SU-DHL-6 (cell line): ENCODE data around the gene OR10V1.

Experiments
- H2AFZ ChIP-seq: fragments of 200-600 bp; sonication (generic); 2 replicates; pipeline ENCODE4 v1.6.1; 2014; ENCODE audit warnings: low read depth, mild to moderate bottlenecking, moderate library complexity, mixed read lengths, antibody characterized with exemption, low read length; ENCODE audit not compliant: severe bottlenecking
- H3F3A ChIP-seq: fragments of 200-600 bp; shearing (Covaris generic); 2 replicates; pipeline ENCODE4 v1.6.0; 2016; ENCODE audit warnings: antibody characterized with exemption, mild to moderate bottlenecking; ENCODE audit not compliant: insufficient read depth
- H3K27ac ChIP-seq: fragments of 200-600 bp; sonication (generic); 2 replicates; pipeline ENCODE4 v1.5.1; 2016; ENCODE audit warnings: low read depth, mild to moderate bottlenecking, low read length, moderate library complexity, mixed read lengths
- H3K27me3 ChIP-seq: fragments of 200-600 bp; sonication (generic), shearing (Covaris generic); 2 replicates; pipeline ENCODE4 v1.6.0; 2014; ENCODE audit warnings: mild to moderate bottlenecking, low read length
- H3K36me3 ChIP-seq: fragments of 200-600 bp; sonication (generic); 2 replicates; pipeline ENCODE4 v1.6.1; 2014; ENCODE audit warnings: mild to moderate bottlenecking, low read length, mixed read lengths
- H3K4me2 ChIP-seq: fragments of 300-600, 200-600 bp; shearing (Covaris generic), sonication (generic); 2 replicates; pipeline ENCODE4 v1.6.0; 2014; ENCODE audit warnings: low read length, low read depth, mild to moderate bottlenecking; ENCODE audit not compliant: poor library complexity, severe bottlenecking
- H3K4me3 ChIP-seq: fragments of 200-600 bp; sonication (generic); 2 replicates; pipeline ENCODE4 v1.5.1; 2014; ENCODE audit warnings: antibody characterized with exemption, low read length, mild to moderate bottlenecking, mixed read lengths; ENCODE audit not compliant: insufficient read depth, poor library complexity, severe bottlenecking
- H3K79me2 ChIP-seq: fragments of 200-600 bp; sonication (generic); 2 replicates; pipeline ENCODE4 v1.6.1; 2014; ENCODE audit warnings: mild to moderate bottlenecking, low read length, moderate library complexity; ENCODE audit not compliant: insufficient read depth
- H3K9ac ChIP-seq: fragments of 200-600 bp; sonication (generic); 2 replicates; pipeline ENCODE4 v1.7.0; 2014; ENCODE audit warnings: mild to moderate bottlenecking, low read length
- H3K9me2 ChIP-seq: fragments of 200-600 bp; sonication (generic); replicated peaks from 2 replicates; pipeline ENCODE4 v1.6.1; 2014; ENCODE audit warnings: low read length; ENCODE audit not compliant: insufficient read depth
- H3K9me3 ChIP-seq: fragments of 200-600 bp; sonication (generic); 2 replicates; pipeline ENCODE4 v1.6.1; 2014; ENCODE audit warnings: low read length, mixed read lengths; ENCODE audit not compliant: insufficient read depth
- H4K20me1 ChIP-seq: fragments of 200-600 bp; sonication (generic); 2 replicates; pipeline ENCODE4 v1.6.1; 2014; ENCODE audit warnings: low read depth, mild to moderate bottlenecking, antibody characterized with exemption, low read length, moderate library complexity, mixed read lengths
- EZH2phosphoT487 ChIP-seq: fragments of 200-600 bp; sonication (generic), shearing (Covaris generic); conservative IDR thresholded peaks from 2 replicates; pipeline ENCODE4 v1.6.1; 2018; ENCODE audit warnings: mild to moderate bottlenecking, antibody characterized with exemption, low read length, moderate library complexity, mixed read lengths
- TF ChIP-seq, protein P1 (sequence below): fragments of 200-600 bp; sonication (generic); IDR thresholded peaks from one replicate; pipeline ENCODE4 v1.5.1; 2017; ENCODE audit warnings: antibody characterized with exemption, mild to moderate bottlenecking, low read length, moderate library complexity; ENCODE audit not compliant: insufficient read depth, poor library complexity, severe bottlenecking

Gene OR10V1

DNA sequence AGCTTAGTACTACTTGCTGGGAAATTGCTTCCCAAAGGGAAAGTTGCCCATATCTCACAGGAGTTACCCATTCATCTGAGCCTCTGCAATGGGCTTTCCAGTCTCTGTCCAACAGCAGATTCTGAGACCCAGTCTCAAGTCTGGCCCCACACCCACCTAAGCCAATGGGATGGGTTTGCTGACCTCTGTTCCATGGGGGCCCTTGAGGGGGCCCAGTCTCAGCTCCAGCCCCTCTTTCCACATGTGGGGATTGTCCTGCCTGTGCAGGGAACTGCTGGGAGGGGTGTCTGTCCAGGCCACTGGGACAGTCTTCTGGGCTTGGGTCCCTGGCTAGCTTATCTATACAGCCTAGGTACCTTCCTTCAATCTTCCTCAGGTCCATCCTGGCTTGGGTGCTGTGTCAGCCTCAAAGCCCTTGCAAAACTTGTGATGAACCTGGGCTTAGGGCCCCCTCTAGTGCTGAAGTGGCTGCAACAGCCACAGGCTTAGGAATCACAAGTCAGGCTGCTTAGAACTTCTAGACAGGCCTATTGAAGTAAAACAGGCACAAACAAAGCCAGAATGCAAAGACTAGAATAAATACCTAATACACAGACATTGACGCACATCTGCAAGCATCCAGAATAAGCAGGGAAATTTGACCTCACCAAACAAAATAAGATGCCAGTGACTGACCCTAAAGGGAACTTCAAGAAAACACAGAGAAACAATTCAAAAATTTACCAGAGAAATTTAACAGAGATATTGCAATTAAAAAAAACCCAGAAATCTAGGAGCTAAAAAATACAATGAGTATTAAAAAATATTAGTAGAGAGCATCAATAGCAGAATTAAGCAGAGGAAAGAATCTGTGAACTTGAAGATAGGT, 33.1 kb downstream of the OR10V1 start:
- no peaks in the 10 kb centered on the region for H3K36me3 ChIP-seq
- no peaks in the 10 kb centered on the region for H3F3A ChIP-seq
- H3K4me3 ChIP-seq = no peak overlapping the region
- no peaks in the 10 kb centered on the region for H3K9me3 ChIP-seq
- H3K27ac ChIP-seq = no peak overlapping the region
- no peak overlapping the region for H2AFZ ChIP-seq
- TF ChIP-seq, protein P1, sequence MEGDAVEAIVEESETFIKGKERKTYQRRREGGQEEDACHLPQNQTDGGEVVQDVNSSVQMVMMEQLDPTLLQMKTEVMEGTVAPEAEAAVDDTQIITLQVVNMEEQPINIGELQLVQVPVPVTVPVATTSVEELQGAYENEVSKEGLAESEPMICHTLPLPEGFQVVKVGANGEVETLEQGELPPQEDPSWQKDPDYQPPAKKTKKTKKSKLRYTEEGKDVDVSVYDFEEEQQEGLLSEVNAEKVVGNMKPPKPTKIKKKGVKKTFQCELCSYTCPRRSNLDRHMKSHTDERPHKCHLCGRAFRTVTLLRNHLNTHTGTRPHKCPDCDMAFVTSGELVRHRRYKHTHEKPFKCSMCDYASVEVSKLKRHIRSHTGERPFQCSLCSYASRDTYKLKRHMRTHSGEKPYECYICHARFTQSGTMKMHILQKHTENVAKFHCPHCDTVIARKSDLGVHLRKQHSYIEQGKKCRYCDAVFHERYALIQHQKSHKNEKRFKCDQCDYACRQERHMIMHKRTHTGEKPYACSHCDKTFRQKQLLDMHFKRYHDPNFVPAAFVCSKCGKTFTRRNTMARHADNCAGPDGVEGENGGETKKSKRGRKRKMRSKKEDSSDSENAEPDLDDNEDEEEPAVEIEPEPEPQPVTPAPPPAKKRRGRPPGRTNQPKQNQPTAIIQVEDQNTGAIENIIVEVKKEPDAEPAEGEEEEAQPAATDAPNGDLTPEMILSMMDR = peak; percentile 84
- no peak for TF ChIP-seq EZH2phosphoT487
- no peaks in the 10 kb centered on the region for H3K79me2 ChIP-seq
- H3K9ac ChIP-seq = no peak overlapping the region
- no peaks in the 10 kb centered on the region for H4K20me1 ChIP-seq
- no peaks in the 10 kb centered on the region for H3K27me3 ChIP-seq
- H3K9me2 ChIP-seq = no peaks in the 10 kb centered on the region
- no peak overlapping the region for H3K4me2 ChIP-seq

DNA sequence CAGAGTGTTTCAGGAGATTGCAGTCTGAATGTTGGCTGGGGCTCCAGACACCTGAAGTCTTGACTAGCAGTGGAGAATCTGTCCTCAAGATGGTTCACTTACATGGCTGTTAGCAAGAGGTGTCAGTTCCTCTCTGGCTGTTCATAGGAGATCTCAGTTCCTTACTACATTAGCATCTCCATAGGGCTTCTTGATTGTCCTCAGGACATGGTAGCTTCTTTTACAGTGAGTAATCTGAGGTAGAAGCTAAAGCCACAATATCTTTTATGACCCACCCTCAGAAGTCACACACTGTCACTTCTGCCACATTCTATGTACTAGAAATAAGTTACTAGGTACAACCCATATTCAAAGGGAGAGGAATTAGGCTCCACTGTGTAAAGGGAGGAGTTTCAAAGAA, 34.3 kb downstream of the OR10V1 start:
- H4K20me1 ChIP-seq = no peaks in the 10 kb centered on the region
- no peak overlapping the region for H3K27ac ChIP-seq
- no peak overlapping the region for H2AFZ ChIP-seq
- H3K9ac ChIP-seq = no peak overlapping the region
- H3K4me2 ChIP-seq = no peak overlapping the region
- H3K36me3 ChIP-seq = no peaks in the 10 kb centered on the region
- TF ChIP-seq, protein P1 = no peak
- no peaks in the 10 kb centered on the region for H3F3A ChIP-seq
- no peaks in the 10 kb centered on the region for H3K9me2 ChIP-seq
- H3K79me2 ChIP-seq = no peaks in the 10 kb centered on the region
- no peak overlapping the region for H3K4me3 ChIP-seq
- no peaks in the 10 kb centered on the region for H3K27me3 ChIP-seq
- H3K9me3 ChIP-seq = no peaks in the 10 kb centered on the region

DNA sequence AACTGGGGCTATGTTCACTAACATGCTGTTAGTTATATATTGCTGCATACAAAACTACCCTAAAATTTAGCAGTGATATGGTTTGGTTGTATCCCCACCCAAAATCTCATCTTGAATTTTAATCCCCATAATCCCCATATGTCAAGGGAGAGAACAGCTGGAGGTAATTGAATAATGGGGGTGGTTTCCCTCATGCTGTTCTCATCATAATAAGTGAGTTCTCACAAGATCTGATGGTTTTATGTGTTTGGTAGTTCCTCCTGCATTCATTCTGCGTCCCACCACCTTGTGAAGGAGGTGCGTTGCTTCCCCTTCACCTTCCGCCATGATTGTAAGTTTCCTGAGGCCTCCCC, 34.9 kb downstream of the OR10V1 start:
- no peaks in the 10 kb centered on the region for H3F3A ChIP-seq
- H3K36me3 ChIP-seq = no peaks in the 10 kb centered on the region
- H3K9ac ChIP-seq = no peak overlapping the region
- no peak overlapping the region for H3K4me3 ChIP-seq
- no peak for TF ChIP-seq EZH2phosphoT487
- TF ChIP-seq, protein P1 = no peak
- no peak overlapping the region for H3K4me2 ChIP-seq
- no peaks in the 10 kb centered on the region for H4K20me1 ChIP-seq
- H3K9me3 ChIP-seq = no peaks in the 10 kb centered on the region
- no peak overlapping the region for H3K27ac ChIP-seq
- H3K79me2 ChIP-seq = no peaks in the 10 kb centered on the region
- no peak overlapping the region for H2AFZ ChIP-seq
- H3K9me2 ChIP-seq = no peaks in the 10 kb centered on the region
- no peaks in the 10 kb centered on the region for H3K27me3 ChIP-seq
